Fibroblast of skin of back (primary cell): ENCODE data around the gene TRMT11. TPM values are rescaled to one million over a fixed set of nuclear protein-coding genes. Genes with fewer than 3 reads are reported as not detected.
"Not testable (repeated sequence)": the region's sequence is repeated elsewhere in the genome, so short reads cannot be mapped to it uniquely, and the experiment has no call there.

Experiments
- DNase-seq: peaks from one replicate; pipeline ENCODE4 v3.0.0-alpha.2; 2013
- polyA plus RNA-seq, 2 experiments: library from polyadenylated mRNA; unstranded; fragments of 120-200 nt; gene quantifications; one replicate each; pipeline ENCODE4 v1.2.1, GENCODE V29; 2013; ENCODE audit not compliant: insufficient read length in 2 of 2

Gene TRMT11
- 9.9 TPM for polyA plus RNA-seq (2013, experiment 1 of 2; ENCODE audit: insufficient read length)
- polyA plus RNA-seq (2013, experiment 2 of 2; ENCODE audit: insufficient read length): 12.9 TPM

- peak; percentile 88 for DNase-seq
Measured at GRCh38 chr6:125986301-125987025, at the start of gene TRMT11. TSS of gene TRMT11 (plus strand) at chr6:125986540. CDS start at chr6:125986551, 11 bp downstream.

GRCh38 chr6:125939026-125939425 is 47.3 kb upstream of the TRMT11 start:
- DNase-seq: no peak

- no peak for DNase-seq
Measured at GRCh38 chr6:125939791-125940190, 46.5 kb upstream of the TRMT11 start.

- peak; percentile 70 for DNase-seq
Measured at GRCh38 chr6:125940247-125941041, 45.9 kb upstream of the TRMT11 start.

- DNase-seq: peak; percentile 57
Measured at GRCh38 chr6:125942672-125943527, 43.4 kb upstream of the TRMT11 start.

- DNase-seq: no peak
Measured at GRCh38 chr6:125943528-125944433, 42.6 kb upstream of the TRMT11 start.

- no peak for DNase-seq
Measured at GRCh38 chr6:125944434-125944816, 41.9 kb upstream of the TRMT11 start.

GRCh38 chr6:125944896-125945295 is 41.4 kb upstream of the TRMT11 start:
- DNase-seq: no peak

- DNase-seq: peak; percentile 77
Measured at GRCh38 chr6:125945378-125946141, 40.8 kb upstream of the TRMT11 start.

GRCh38 chr6:125947615-125948014 is 38.7 kb upstream of the TRMT11 start:
- peak; percentile 53 for DNase-seq

GRCh38 chr6:125948455-125948854 is 37.9 kb upstream of the TRMT11 start:
- no peak for DNase-seq

GRCh38 chr6:125949069-125949468 is 37.3 kb upstream of the TRMT11 start:
- no peak for DNase-seq

- DNase-seq: peak; percentile 58
Measured at GRCh38 chr6:125950293-125950692, 36.0 kb upstream of the TRMT11 start.

- not testable (repeated sequence) for DNase-seq
Measured at GRCh38 chr6:125950716-125951115, 35.6 kb upstream of the TRMT11 start.

GRCh38 chr6:125951323-125951722 is 35.0 kb upstream of the TRMT11 start:
- no peak for DNase-seq

- DNase-seq: peak; percentile 49
Measured at GRCh38 chr6:125952764-125953501, 33.4 kb upstream of the TRMT11 start.

GRCh38 chr6:125953502-125953875 is 32.9 kb upstream of the TRMT11 start:
- no peak for DNase-seq

GRCh38 chr6:125954735-125955339 is 31.5 kb upstream of the TRMT11 start:
- DNase-seq: no peak

GRCh38 chr6:125955973-125956372 is 30.4 kb upstream of the TRMT11 start:
- DNase-seq: no peak
